Frontal cortex (tissue), 4 donors: Measurements from ENCODE around the gene CCL25. TPM values are rescaled to one million over a fixed set of nuclear protein-coding genes. Genes with fewer than 3 reads are reported as not detected.
"Not testable (repeated sequence)": the region's sequence is repeated elsewhere in the genome, so short reads cannot be mapped to it uniquely, and the experiment has no call there.

ENCODE experiments used
- DNase-seq, 2 donors: peaks; one replicate each; pipeline ENCODE4 v3.0.0; 2012; ENCODE audit warnings: low spot score in 2 of 2
- FAIRE-seq: peaks from 2 replicates; lab custom pipeline; 2012; peaks lifted over from hg19 to GRCh38; lab: Jason Lieb, UNC
- total RNA-seq: library from RNA; depleted of rRNA; stranded (reverse); fragments of >200 nt; gene quantifications from one replicate; pipeline ENCODE4 v1.2.3, GENCODE V29; 2014
- donor health status: control.
- donor health status: control.
- donor health status: control.

The CCL25 gene
- total RNA-seq, 1 donor from 2014 or later, result 1.2 TPM

GRCh38 chr19:8081569-8082550, 29.3 kb downstream of the CCL25 start:
- FAIRE-seq (no peak), DNase-seq (no peak)

GRCh38 chr19:8083141-8083540, 30.6 kb downstream of the CCL25 start:
- no peak for DNase-seq
- no peak for FAIRE-seq

GRCh38 chr19:8084152-8084551, 31.6 kb downstream of the CCL25 start:
- DNase-seq (no peak), FAIRE-seq (no peak)

GRCh38 chr19:8085598-8086408, 33.2 kb downstream of the CCL25 start:
- FAIRE-seq (no peak), DNase-seq (no peak)

- FAIRE-seq, result no peak
- no peak for DNase-seq
These were observed 34.3 kb downstream of the CCL25 start for GRCh38 chr19:8086849-8087248.

- DNase-seq (no peak), FAIRE-seq (no peak)
These were observed 35.3 kb downstream of the CCL25 start for GRCh38 chr19:8087876-8088275.

- FAIRE-seq (no peak), DNase-seq (no peak)
These were observed 36.4 kb downstream of the CCL25 start for GRCh38 chr19:8088752-8089663.

GRCh38 chr19:8089664-8090601, 37.4 kb downstream of the CCL25 start:
- FAIRE-seq (no peak), DNase-seq (no peak)

GRCh38 chr19:8090950-8091349, 38.4 kb downstream of the CCL25 start:
- DNase-seq (no peak), FAIRE-seq (no peak)

GRCh38 chr19:8093740-8094139, 41.2 kb downstream of the CCL25 start:
- FAIRE-seq, result no peak

GRCh38 chr19:8094336-8094735, 41.8 kb downstream of the CCL25 start:
- FAIRE-seq (no peak), DNase-seq (no peak)

More at GRCh38 chr19:8093740-8094139, 41.2 kb downstream of the CCL25 start:
- no peak for DNase-seq

- DNase-seq (no peak), FAIRE-seq (no peak)
These were observed 42.9 kb downstream of the CCL25 start for GRCh38 chr19:8095354-8095886.

- FAIRE-seq (no peak), DNase-seq (no peak)
These were observed 43.5 kb downstream of the CCL25 start for GRCh38 chr19:8096071-8096470.

- FAIRE-seq, result no peak
- no peak for DNase-seq
These were observed 44.6 kb downstream of the CCL25 start for GRCh38 chr19:8097198-8097597.

GRCh38 chr19:8097681-8098567, 45.4 kb downstream of the CCL25 start:
- FAIRE-seq (no peak), DNase-seq (no peak)

GRCh38 chr19:8101311-8101710, 48.8 kb downstream of the CCL25 start:
- no peak for DNase-seq
- no peak for FAIRE-seq

GRCh38 chr19:8101910-8102309, 49.4 kb downstream of the CCL25 start:
- not testable (repeated sequence) for DNase-seq, FAIRE-seq
